GM10266 (cell line): ENCODE results near the gene ULK4.

ENCODE experiments used
- DNase-seq: peaks from one replicate; pipeline ENCODE4 v3.0.0; 2012; ENCODE audit errors: extremely low spot score
- CTCF ChIP-seq: IDR thresholded peaks from 2 replicates; pipeline ENCODE4 v1.5.1; 2012; ENCODE audit warnings: mild to moderate bottlenecking, low read depth; ENCODE audit not compliant: control insufficient read depth, insufficient read depth; ENCODE audit errors: missing control alignments

Gene ULK4

GRCh38 chr3:41348401-41348800, 613.5 kb downstream of the ULK4 start:
- TF ChIP-seq CTCF, result no peak
- DNase-seq, result no peak

GRCh38 chr3:41346698-41347270, 615.1 kb downstream of the ULK4 start:
- no peak for TF ChIP-seq CTCF

GRCh38 chr3:41345788-41346187, 616.1 kb downstream of the ULK4 start:
- DNase-seq, result no peak
- TF ChIP-seq CTCF, result no peak

More at GRCh38 chr3:41346698-41347270, 615.1 kb downstream of the ULK4 start:
- DNase-seq, result no peak

- no peak for TF ChIP-seq CTCF
- DNase-seq, result no peak
Observed at GRCh38 chr3:41339758-41340157, 622.1 kb downstream of the ULK4 start.

GRCh38 chr3:41338276-41338675, 623.6 kb downstream of the ULK4 start:
- DNase-seq, result no peak
- no peak for TF ChIP-seq CTCF

- TF ChIP-seq CTCF, result no peak
- DNase-seq, result no peak
Observed at GRCh38 chr3:41334426-41334825, 627.5 kb downstream of the ULK4 start.

GRCh38 chr3:41331041-41331440, 630.9 kb downstream of the ULK4 start:
- no peak for DNase-seq
- no peak for TF ChIP-seq CTCF
